ENCODE results near the gene PTPRA. TPM values are rescaled to one million over a fixed set of nuclear protein-coding genes. Genes with fewer than 3 reads are reported as not detected.
A peak's percentile ranks its signal among the peaks of the same experiment; 100 is the strongest.

Gene PTPRA
- total RNA-seq, 1 experiment from 2014 or later = 45.2 TPM

DNA sequence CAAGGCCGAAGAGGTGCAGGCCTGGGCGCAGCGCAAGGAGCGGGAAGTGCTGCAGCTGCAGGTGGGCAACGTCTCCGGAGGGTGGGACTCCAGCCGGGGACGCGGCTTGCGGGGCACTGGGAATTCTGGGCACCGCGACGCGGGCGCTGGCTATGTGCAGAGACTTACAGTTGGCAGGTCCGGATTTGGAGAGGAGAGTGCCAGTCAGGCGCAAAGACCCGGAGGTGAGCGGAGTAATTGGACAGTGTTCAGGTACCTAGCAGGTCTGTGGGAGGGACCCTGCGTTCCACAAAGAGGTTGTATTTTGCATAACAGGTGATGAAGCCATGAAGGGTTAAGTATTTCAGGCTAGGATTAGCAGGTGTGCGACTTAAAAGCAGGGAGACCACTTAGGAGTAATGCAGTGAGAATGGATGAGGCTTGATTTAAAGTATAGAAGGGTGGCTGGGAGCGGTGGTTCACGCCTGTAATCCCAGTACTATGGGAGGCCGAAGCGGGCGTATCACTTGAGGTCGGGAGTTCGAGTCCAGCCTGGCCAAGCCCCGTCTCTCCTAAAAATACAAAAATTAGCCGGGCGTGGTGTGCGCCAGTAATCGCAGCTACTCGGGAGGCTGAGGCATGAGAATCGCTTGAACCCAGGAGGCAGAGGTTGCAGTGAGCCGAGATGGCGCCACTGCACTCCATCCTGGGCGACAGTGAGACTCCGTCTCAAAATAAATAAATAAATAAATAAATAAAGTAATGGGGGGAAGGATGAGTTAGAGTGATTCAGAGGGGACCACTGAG, 173.6 kb downstream of the PTPRA start:
- H3K9ac ChIP-seq (ENCODE audit: extremely low read depth, insufficient read length, low read length) = peak overlapping the region; percentile 69
- H3K27me3 ChIP-seq (ENCODE audit: insufficient read depth, low read length) = no peaks in the 10 kb centered on the region
- peak overlapping the region; percentile 94 to 95 for H3K4me3 Mint-ChIP-seq
- no peak overlapping the region for H4K91ac ChIP-seq (ENCODE audit: insufficient read length, low read depth, low read length)
- H2BK12ac ChIP-seq (ENCODE audit: insufficient read length, low read depth, low read length) = no peak overlapping the region
- H3K36me3 Mint-ChIP-seq (ENCODE audit: insufficient read depth in 1 of 3, low read depth in 3 of 3) = peaks cover 19 to 38% (median 28%) of the 10 kb centered on the region in 3 experiments
- no peak overlapping the region for H3K56ac ChIP-seq (ENCODE audit: insufficient read length, low read depth, low read length)
- no peaks in the 10 kb centered on the region; the same call in 1 of the 2 replicates for H3K79me2 ChIP-seq (ENCODE audit: insufficient read depth, low read length)
- H3K23me2 ChIP-seq (ENCODE audit: insufficient read length, low read depth, low read length, poor library complexity, severe bottlenecking) = peaks cover 13% of the 10 kb centered on the region
- H3K4me1 Mint-ChIP-seq = peaks cover 17 to 19% of the 10 kb centered on the region in 2 experiments
- H3K18ac ChIP-seq (ENCODE audit: insufficient read length, low read depth, low read length) = no peak overlapping the region
- H2BK5ac ChIP-seq (ENCODE audit: insufficient read length, low read length) = no peak overlapping the region
- DNase-seq = peak; percentile 77
- no peaks in the 10 kb centered on the region for H3K9me3 ChIP-seq (ENCODE audit: control insufficient read depth, low read depth, low read length)
- H4K8ac ChIP-seq (replicated peaks; ENCODE audit: insufficient read length, low read depth, low read length) = no peak overlapping the region
- H2BK15ac ChIP-seq (ENCODE audit: low read depth, low read length) = no peak overlapping the region
- no peak overlapping the region for H4K5ac ChIP-seq (ENCODE audit: insufficient read length, low read depth, low read length)
- peak overlapping the region; percentile 85 for H3K4me2 ChIP-seq (ENCODE audit: insufficient read depth, insufficient read length, low read length)
- peak overlapping the region; percentile 44 to 90 (median 53); a peak in 5 of 7 replicates for H3K27ac Mint-ChIP-seq
- H3K4ac ChIP-seq (ENCODE audit: low read depth, low read length) = no peak overlapping the region
- H2AFZ ChIP-seq (ENCODE audit: low read length) = no peak overlapping the region
- H3K9me3 Mint-ChIP-seq = no peaks in the 10 kb centered on the region
- TF ChIP-seq, protein P1, sequence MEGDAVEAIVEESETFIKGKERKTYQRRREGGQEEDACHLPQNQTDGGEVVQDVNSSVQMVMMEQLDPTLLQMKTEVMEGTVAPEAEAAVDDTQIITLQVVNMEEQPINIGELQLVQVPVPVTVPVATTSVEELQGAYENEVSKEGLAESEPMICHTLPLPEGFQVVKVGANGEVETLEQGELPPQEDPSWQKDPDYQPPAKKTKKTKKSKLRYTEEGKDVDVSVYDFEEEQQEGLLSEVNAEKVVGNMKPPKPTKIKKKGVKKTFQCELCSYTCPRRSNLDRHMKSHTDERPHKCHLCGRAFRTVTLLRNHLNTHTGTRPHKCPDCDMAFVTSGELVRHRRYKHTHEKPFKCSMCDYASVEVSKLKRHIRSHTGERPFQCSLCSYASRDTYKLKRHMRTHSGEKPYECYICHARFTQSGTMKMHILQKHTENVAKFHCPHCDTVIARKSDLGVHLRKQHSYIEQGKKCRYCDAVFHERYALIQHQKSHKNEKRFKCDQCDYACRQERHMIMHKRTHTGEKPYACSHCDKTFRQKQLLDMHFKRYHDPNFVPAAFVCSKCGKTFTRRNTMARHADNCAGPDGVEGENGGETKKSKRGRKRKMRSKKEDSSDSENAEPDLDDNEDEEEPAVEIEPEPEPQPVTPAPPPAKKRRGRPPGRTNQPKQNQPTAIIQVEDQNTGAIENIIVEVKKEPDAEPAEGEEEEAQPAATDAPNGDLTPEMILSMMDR (conservative IDR thresholded peaks at IDR 0.05) = no peak
- no peaks in the 10 kb centered on the region for H3K79me1 ChIP-seq (ENCODE audit: insufficient read depth, low read depth, low read length, poor library complexity, severe bottlenecking)
- no peaks in the 10 kb centered on the region for H4K20me1 ChIP-seq (ENCODE audit: control insufficient read depth, insufficient read depth, insufficient read length)
- H2BK20ac ChIP-seq (ENCODE audit: low read depth, low read length, poor library complexity, severe bottlenecking) = no peak overlapping the region
- WGBS (ENCODE audit: extremely low coverage, insufficient read length, low lambda C conversion rate) = no CpG with 5 or more reads among the region's 39 CpGs
- no peak overlapping the region for H2AK5ac ChIP-seq (ENCODE audit: insufficient read length, low read length)
- peaks cover 10% of the 10 kb centered on the region; the same call in 1 of the 2 replicates for H3K4me1 ChIP-seq (ENCODE audit: insufficient read depth, low read length)
- no peaks in the 10 kb centered on the region; the same call in 1 of the 2 replicates for H3K27me3 Mint-ChIP-seq (ENCODE audit: low read depth)
- H3K27ac ChIP-seq (ENCODE audit: insufficient read length, low read depth, low read length) = no peak overlapping the region
- H3T11ph ChIP-seq (ENCODE audit: low read length) = no peak overlapping the region
- no peak overlapping the region for H2BK120ac ChIP-seq (ENCODE audit: low read depth, low read length, poor library complexity, severe bottlenecking)
- peak overlapping the region; percentile 42; the same call in 1 of the 2 replicates for H3K14ac ChIP-seq (ENCODE audit: insufficient read depth, low read length)
- H3K23ac ChIP-seq (ENCODE audit: insufficient read length, low read depth, low read length) = no peak overlapping the region
